WTC11 (cell line): ENCODE measurements around the gene NAPB. TPM values are rescaled to one million over a fixed set of nuclear protein-coding genes. Genes with fewer than 3 reads are reported as not detected.

Experiments
- ATAC-seq: fragments of 200-7000 bp; cut with Tn5 transposase; 2 replicates; pipeline ENCODE4 v1.10.0; 2021; ENCODE audit warnings: mild to moderate bottlenecking, moderate library complexity
- CTCF ChIA-PET: fragments of 300-600 bp; sonication (Branson Sonifier 250); formaldehyde crosslinking; loops from one replicate; lab custom pipeline; 2021; ENCODE audit warnings: antibody characterized with exemption; lab: Charles Lee
- POLR2A ChIA-PET: fragments of 350-600 bp; sonication (Branson Sonifier 250); formaldehyde crosslinking; loops from one replicate; lab custom pipeline; 2021; ENCODE audit warnings: antibody characterized with exemption; lab: Charles Lee
- DNase-seq: peaks from one replicate; pipeline ENCODE4 v3.0.0; 2021; ENCODE audit warnings: low spot score
- H3K27ac Mint-ChIP-seq: 2 replicates; pipeline ENCODE4 v1.8.0; 2021; ENCODE audit warnings: mixed read lengths
- H3K27me3 Mint-ChIP-seq: 2 replicates; pipeline ENCODE4 v1.8.0; 2021; ENCODE audit warnings: low read depth, mild to moderate bottlenecking, moderate library complexity, mixed read lengths
- H3K36me3 Mint-ChIP-seq: 2 replicates; pipeline ENCODE4 v1.8.0; 2021; ENCODE audit warnings: mixed read lengths
- H3K4me1 Mint-ChIP-seq: 2 replicates; pipeline ENCODE4 v1.8.0; 2022; ENCODE audit warnings: mixed read lengths
- H3K4me3 Mint-ChIP-seq: 2 replicates; pipeline ENCODE4 v1.8.0; 2021; ENCODE audit warnings: mild to moderate bottlenecking, moderate library complexity, mixed read lengths
- H3K9me3 Mint-ChIP-seq: 2 replicates; pipeline ENCODE4 v1.8.0; 2021; ENCODE audit warnings: mixed read lengths
- AFF4 ChIP-seq: sonication (generic); formaldehyde crosslinking; IDR thresholded peaks from 2 replicates; pipeline ENCODE4 v1.8.1; 2023; ENCODE audit warnings: mild to moderate bottlenecking, missing genetic modification reagents, borderline replicate concordance
- ATF3 ChIP-seq: sonication (generic); formaldehyde crosslinking; conservative IDR thresholded peaks from 2 replicates; pipeline ENCODE4 v1.8.1; 2022; ENCODE audit warnings: mild to moderate bottlenecking, missing genetic modification reagents
- ATF6 ChIP-seq: sonication (generic); formaldehyde crosslinking; IDR thresholded peaks from 2 replicates; pipeline ENCODE4 v1.8.1; 2023; ENCODE audit warnings: mild to moderate bottlenecking, missing genetic modification reagents
- CDX4 ChIP-seq: fragments of 250-450 bp; sonication (Bioruptor Pico); IDR thresholded peaks from 2 replicates; pipeline ENCODE4 v1.9.0; 2021; ENCODE audit warnings: moderate library complexity, mild to moderate bottlenecking, inconsistent platforms, borderline replicate concordance
- E2F4 ChIP-seq: sonication (generic); formaldehyde crosslinking; IDR thresholded peaks from 2 replicates; pipeline ENCODE4 v1.8.1; 2022; ENCODE audit warnings: low read depth, mild to moderate bottlenecking, moderate library complexity, missing genetic modification reagents, borderline replicate concordance
- ERG ChIP-seq: fragments of 250-450 bp; sonication (Bioruptor Pico); IDR thresholded peaks from 2 replicates; pipeline ENCODE4 v1.8.0; 2021; ENCODE audit warnings: mild to moderate bottlenecking
- GABPB1 ChIP-seq: sonication (generic); formaldehyde crosslinking; IDR thresholded peaks from 2 replicates; pipeline ENCODE4 v1.8.1; 2023; ENCODE audit warnings: mild to moderate bottlenecking, missing genetic modification reagents
- HMGXB4 ChIP-seq: sonication (generic); formaldehyde crosslinking; IDR thresholded peaks from 2 replicates; pipeline ENCODE4 v1.8.1; 2023; ENCODE audit warnings: mild to moderate bottlenecking, moderate library complexity, missing genetic modification reagents
- JAZF1 ChIP-seq: fragments of 250-450 bp; sonication (Bioruptor Pico); IDR thresholded peaks from 2 replicates; pipeline ENCODE4 v1.9.0; 2021; ENCODE audit warnings: moderate library complexity, mild to moderate bottlenecking, inconsistent platforms
- KAT7 ChIP-seq: sonication (generic); formaldehyde crosslinking; IDR thresholded peaks from 2 replicates; pipeline ENCODE4 v1.8.1; 2023; ENCODE audit warnings: missing genetic modification reagents, mild to moderate bottlenecking, borderline replicate concordance
- NFE2L1 ChIP-seq: sonication (generic); formaldehyde crosslinking; IDR thresholded peaks from 2 replicates; pipeline ENCODE4 v1.8.1; 2023; ENCODE audit warnings: missing genetic modification reagents
- PRRX2 ChIP-seq: fragments of 250-450 bp; sonication (Bioruptor Pico); IDR thresholded peaks from 2 replicates; pipeline ENCODE4 v1.8.0; 2021; ENCODE audit warnings: mild to moderate bottlenecking
- RELA ChIP-seq: sonication (generic); formaldehyde crosslinking; IDR thresholded peaks from 2 replicates; pipeline ENCODE4 v1.8.1; 2022; ENCODE audit warnings: missing genetic modification reagents, mild to moderate bottlenecking, borderline replicate concordance
- RORB ChIP-seq: fragments of 250-450 bp; sonication (Bioruptor Pico); IDR thresholded peaks from 2 replicates; pipeline ENCODE4 v1.9.0; 2021; ENCODE audit warnings: mild to moderate bottlenecking
- SMAD3 ChIP-seq: sonication (generic); formaldehyde crosslinking; IDR thresholded peaks from 2 replicates; pipeline ENCODE4 v1.8.0; 2022; ENCODE audit warnings: missing genetic modification reagents, mild to moderate bottlenecking, borderline replicate concordance
- SMAD4 ChIP-seq: sonication (generic); formaldehyde crosslinking; IDR thresholded peaks from 2 replicates; pipeline ENCODE4 v1.8.0; 2022; ENCODE audit warnings: mild to moderate bottlenecking, missing genetic modification reagents
- SOX15 ChIP-seq: fragments of 250-450 bp; sonication (Bioruptor Pico); IDR thresholded peaks from 2 replicates; pipeline ENCODE4 v1.9.0; 2021; ENCODE audit warnings: mild to moderate bottlenecking
- TCF7 ChIP-seq: sonication (generic); formaldehyde crosslinking; IDR thresholded peaks from 2 replicates; pipeline ENCODE4 v1.8.0; 2022; ENCODE audit warnings: mild to moderate bottlenecking, low read depth, missing genetic modification reagents, moderate library complexity
- TEAD1 ChIP-seq: sonication (generic); formaldehyde crosslinking; IDR thresholded peaks from 2 replicates; pipeline ENCODE4 v1.8.0; 2022; ENCODE audit warnings: mild to moderate bottlenecking, missing genetic modification reagents
- ZNF396 ChIP-seq: fragments of 250-450 bp; sonication (Bioruptor Pico); IDR thresholded peaks from 2 replicates; pipeline ENCODE4 v1.8.0; 2021; ENCODE audit warnings: mild to moderate bottlenecking, moderate library complexity, borderline replicate concordance
- total RNA-seq: library from RNA; stranded (reverse); gene quantifications from 3 replicates; pipeline ENCODE4 v1.2.3, GENCODE V29; 2021

The NAPB gene
- total RNA-seq, 1 experiment from 2014 or later: 12.9 TPM

GRCh38 chr20:23390091-23390774 lies 31.1 kb downstream of the NAPB start (continued):
- TF ChIP-seq AFF4: no peak
- no peak for TF ChIP-seq SOX15
- TF ChIP-seq ATF6 (CRISPR knock-in tag): no peak
- TF ChIP-seq RORB (CRISPR knock-in tag): no peak
- no peak for TF ChIP-seq SMAD3
- TF ChIP-seq NFE2L1 (CRISPR knock-in tag): no peak

GRCh38 chr20:23387118-23387443 lies 34.2 kb downstream of the NAPB start:
- TF ChIP-seq PRRX2 (no peak), JAZF1 (CRISPR knock-in tag) (no peak), E2F4 (CRISPR knock-in tag) (no peak), GABPB1 (no peak), SMAD4 (CRISPR knock-in tag) (no peak), TCF7 (CRISPR knock-in tag) (no peak), CDX4 (CRISPR knock-in tag) (no peak), ZNF396 (CRISPR knock-in tag) (no peak), KAT7 (CRISPR knock-in tag) (no peak), ERG (no peak), TEAD1 (CRISPR knock-in tag) (no peak), HMGXB4 (CRISPR knock-in tag) (no peak), ATF3 (CRISPR knock-in tag) (no peak), RELA (no peak)
- TF ChIP-seq, all 79 proteins: peak for 0
- no peak for ATAC-seq
- no peak overlapping the region for H3K4me3 Mint-ChIP-seq
- no peak for DNase-seq
- H3K4me1 Mint-ChIP-seq: peaks cover 30% of the 10 kb centered on the region
- no peaks in the 10 kb centered on the region for H3K27me3 Mint-ChIP-seq
- ChIA-PET CTCF (interaction anchor here (1.3 kb wide), 1 partner anchor 55 kb away, joined by 3 read pairs; no protein-coding TSS in a partner anchor), POLR2A (no interaction called here)
- H3K27ac Mint-ChIP-seq: no peak overlapping the region
- H3K9me3 Mint-ChIP-seq: peaks cover 5% of the 10 kb centered on the region
- H3K36me3 Mint-ChIP-seq: peaks cover 62% of the 10 kb centered on the region
